GM21786 (cell line): Measurements from ENCODE around the gene CLTA.
"Not testable (repeated sequence)": the region's sequence is repeated elsewhere in the genome, so short reads cannot be mapped to it uniquely, and the experiment has no call there.

Experiments
- ATAC-seq: cut with Tn5 transposase; IDR thresholded peaks from one replicate; pipeline ENCODE4 v1.9.1; 2021; ENCODE audit not compliant: unreplicated experiment

CLTA gene

DNA sequence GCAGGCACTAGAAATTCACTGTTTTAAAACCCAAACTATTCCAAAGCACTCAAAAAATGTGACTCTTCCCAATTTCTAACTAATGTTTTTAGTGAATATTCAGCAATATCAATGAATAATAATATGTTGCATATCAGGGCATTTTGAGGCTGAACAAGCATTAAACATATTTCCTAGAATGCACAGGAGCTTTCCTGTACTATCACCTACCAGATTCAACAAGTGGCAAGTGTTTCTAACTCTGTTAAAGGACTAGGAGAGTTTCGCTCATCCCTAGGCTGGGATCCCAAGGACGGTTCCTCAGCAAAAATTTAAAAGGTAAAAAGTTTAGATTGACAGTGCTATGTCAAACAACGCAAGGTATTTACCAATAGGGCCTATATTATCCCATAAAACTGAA is 46.5 kb downstream of the CLTA start:
- ATAC-seq = no peak

DNA sequence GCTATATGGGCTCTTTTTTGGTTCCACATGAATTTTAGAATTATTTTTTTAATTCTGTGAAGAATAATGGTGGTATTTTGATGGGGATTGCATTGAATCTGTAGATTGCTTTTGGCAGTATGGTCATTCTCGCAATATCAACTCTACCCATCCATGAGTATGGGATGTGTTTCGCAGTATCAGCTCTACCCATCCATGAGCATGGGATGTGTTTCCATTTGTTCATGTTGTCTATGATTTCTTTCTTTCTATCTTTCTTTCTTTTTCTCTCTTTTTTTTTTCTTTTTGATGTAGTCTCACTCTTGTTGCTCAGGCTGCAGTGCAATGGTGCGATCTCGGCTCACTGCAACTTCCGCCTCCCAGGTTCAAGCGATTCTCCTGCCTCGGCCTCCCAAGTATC is 48.5 kb downstream of the CLTA start:
- ATAC-seq = not testable (repeated sequence)

DNA sequence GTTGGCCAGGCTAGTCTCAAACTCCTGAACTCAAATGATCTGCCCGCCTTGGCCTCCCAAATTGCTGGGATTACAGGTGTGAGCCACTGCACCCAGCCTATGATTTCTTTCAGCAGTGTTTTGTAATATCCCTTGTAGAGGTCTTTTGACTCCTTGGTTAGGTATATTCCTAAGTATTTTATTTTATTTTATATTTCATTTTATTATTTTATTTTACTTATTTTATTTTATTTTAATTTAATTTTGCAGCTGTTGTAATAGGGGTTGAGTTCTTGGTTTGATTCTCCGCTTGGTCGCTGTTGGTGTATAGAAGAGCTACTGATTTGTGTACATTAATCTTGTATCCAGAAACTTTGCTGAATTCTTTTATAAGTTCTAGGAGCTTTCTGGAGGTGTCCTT is 49.0 kb downstream of the CLTA start:
- ATAC-seq = not testable (repeated sequence)

DNA sequence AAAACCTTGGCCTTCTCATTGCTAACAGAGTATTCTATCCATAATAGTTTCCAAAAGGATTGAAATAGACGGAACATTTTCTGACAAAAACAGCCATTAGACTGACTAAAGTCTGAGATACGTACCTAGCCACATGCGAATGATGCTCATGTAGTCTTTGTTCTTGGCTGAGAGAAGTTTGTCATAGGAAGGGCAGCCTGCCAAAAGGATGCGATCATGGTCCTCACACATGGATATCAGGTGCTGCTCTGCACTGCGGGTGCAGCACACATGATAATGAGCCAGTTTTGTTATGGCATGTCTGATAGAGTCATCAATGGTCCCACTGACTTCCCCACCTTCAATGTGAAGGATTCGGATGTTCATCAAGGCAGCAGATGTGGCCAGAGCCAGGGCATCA is 55.2 kb downstream of the CLTA start:
- no peak for ATAC-seq

DNA sequence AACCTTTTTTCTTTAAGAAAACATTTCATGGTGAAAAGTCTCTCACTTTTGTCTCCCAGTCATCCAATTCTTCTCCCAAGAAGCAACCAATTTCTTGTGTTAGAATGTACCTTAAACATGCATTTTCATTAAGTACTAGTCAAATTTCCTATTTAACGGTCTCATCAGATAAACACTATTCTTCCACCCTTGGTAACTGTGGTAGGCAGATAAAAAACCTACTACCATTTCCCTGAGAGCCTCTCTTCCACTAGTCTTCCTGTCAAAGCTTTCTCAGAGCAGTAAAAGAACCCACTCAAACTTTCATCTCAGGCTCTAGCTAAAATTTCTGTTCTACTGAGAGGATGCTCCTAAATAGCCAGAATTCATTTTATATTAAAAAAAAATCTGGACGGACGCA is 56.6 kb downstream of the CLTA start:
- ATAC-seq = no peak

DNA sequence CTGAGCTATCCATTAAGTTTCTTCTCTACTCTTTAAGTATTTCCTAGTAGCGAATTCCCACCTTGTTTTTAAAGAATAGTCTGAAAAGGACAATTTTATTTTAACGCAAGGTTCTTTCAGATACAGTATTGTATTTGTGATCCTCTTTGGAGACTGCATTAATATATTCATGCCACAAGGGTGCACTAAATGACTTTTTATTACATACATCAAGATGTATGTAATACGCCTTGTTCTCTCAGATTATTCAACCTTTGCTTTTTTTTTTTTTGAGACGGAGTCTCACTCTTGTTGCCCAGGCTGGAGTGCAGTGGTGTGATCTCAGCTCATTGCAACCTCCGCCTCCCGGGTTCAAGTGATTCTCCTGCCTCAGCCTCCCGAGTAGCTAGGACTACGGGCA is 57.3 kb downstream of the CLTA start:
- not testable (repeated sequence) for ATAC-seq

DNA sequence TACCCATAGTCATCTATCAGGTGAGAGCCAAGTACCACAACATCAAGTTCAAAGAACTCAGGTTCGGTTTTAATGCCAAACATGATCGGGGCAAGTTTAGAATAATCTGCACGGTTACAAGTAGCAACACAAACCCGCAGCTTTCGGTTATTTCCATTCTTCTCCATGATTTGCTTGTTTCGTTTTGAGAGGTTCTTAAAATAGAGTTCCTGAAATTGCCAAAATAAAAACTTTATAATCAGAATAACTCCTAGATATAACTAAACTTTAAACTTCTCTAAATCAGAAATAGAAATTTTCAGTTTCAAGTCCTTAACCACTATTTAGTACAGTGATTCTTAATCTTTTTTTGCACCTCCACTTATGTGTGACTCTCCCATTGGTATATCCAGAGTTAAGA is 58.5 kb downstream of the CLTA start:
- ATAC-seq = no peak

DNA sequence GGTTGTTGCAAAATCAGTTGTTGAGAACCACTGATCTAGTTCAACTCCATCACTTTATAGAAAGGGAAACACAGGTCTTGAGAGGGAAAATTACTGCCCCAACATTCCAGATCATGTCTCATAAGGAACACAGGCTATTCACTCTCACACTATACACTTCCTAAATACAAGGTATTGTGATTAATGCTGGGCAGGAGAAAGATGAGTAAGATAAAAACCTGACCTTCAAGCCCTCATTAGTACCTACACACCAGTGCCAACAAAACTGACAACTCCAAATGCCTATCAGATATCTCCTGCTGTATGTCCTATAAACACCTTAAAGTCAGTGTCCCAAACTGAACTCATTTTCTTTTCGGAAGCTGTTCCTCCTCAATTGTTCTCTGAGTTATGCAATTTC is 59.4 kb downstream of the CLTA start:
- no peak for ATAC-seq

DNA sequence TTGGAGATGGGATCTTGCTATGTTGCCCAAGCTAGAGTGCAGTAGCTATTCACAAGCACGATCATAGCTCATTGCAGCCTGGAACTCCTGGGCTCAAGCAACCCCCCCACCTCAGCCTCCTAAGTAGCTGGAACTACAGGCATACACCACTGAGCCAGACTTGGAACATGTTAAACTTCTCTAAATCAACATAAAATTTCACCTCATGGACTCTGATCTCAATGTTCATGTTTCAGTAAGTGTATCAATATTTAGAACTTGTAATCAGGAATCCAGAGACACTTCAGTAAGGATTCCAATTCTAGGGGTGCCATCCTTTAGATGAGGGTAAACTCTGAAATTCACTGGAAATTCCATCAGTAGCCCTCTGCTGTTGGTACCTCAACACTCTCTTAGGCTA is 60.7 kb downstream of the CLTA start:
- no peak for ATAC-seq

DNA sequence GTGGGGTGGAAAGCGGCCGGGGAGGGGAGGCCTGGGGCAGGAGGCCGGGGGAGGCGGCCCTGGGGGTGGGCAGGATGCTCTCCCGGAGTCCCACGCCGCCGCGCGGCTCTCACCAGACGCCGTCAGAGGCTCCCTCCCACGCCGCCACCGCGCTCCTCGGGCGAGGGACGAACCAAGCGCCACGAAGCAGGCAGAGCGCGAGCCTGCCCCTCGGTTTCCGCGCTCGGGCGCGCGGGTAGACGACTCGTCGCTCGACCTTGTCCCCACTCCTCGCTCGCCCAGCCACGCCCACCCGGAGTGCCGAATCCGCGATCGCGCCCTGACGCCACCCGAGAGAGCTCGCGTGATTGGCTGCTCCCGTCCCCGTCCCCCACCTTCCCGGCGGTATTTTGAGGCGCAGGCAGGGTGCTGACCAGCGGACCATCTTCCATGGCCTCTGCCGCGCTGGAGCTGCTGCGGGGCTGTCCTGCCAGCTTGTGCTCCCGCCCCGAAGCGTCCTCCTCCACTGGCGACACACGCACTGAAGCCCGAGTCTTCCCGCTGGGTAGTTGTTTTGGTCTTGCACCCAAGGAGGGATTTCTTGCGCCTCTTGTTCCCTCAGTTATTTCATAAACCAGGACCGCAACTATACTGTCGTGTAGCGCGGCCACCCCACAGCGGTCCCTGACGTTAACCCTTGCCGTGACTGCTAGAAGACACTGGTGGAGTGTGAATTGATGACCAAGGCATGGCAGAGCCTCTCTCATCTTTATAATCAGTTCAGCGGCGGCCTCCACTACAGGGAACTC is 67.7 kb downstream of the CLTA start, which contains the start of gene GNE:
GNE (minus strand) TSS at position 241 of the 788 bp plus-strand sequence. CDS start 9,093 bp downstream, outside the sequence.
- peak; percentile 91 for ATAC-seq

DNA sequence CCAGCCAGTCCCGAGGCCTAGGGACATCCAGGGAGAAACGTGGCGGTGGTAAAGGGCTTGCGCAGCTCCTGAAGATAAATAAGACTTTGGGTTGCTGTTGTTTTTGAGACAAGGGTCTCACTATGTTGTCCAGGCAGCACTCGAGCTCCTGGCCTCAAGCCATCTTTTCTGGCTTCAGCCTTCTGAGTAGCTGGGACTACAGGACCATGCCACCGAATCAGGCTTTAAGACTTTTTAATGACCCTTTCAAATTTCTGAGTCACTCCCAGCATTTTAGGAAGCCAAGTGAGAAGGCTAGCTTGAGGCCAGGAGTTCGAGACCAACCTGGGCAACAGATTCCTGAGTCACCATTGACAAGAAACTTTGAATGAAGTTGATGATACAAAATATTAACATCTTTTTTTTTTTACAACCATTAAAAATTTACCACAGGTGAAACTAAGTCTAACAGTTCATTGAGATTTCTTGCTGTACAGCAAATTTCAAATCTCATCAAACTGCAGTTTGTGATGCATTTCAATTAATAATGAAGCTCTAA is 68.3 kb downstream of the CLTA start:
- no peak for ATAC-seq
